ENCODE measurements around the gene TFF3. TPM values are rescaled to one million over a fixed set of nuclear protein-coding genes. Genes with fewer than 3 reads are reported as not detected.

Gene TFF3
- polyA plus RNA-seq, 1 experiment: not detected

DNA sequence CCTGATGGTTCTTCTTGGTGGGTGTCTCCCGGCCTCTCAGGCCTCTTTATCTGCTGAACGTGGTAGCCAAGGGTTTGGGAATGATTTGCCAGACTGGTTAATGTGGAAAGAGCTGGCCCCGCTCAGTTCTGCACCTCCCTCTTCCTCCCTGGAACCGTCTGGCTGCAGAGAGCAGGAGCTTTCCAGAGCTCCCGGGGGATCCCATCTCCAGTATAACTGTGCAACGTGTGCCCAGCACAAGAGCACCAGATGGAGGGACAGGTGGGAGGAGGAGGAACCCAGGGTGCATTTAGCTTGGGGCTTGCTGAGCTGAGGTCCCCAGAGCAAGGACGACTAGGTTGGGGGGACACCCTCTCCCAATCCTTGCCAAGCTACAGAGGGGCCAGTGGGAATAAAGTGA is 46.1 kb upstream of the TFF3 start:
- ChIA-PET POLR2A (no interaction called here), CTCF (no interaction called here)
- no peak for DNase-seq (ENCODE audit: low read depth, low spot score)
- no peaks in the 10 kb centered on the region; the same call in none of the 2 replicates for H3K9me3 ChIP-seq (ENCODE audit: control insufficient read depth, insufficient read depth, low read length)
- TF ChIP-seq, protein P1, sequence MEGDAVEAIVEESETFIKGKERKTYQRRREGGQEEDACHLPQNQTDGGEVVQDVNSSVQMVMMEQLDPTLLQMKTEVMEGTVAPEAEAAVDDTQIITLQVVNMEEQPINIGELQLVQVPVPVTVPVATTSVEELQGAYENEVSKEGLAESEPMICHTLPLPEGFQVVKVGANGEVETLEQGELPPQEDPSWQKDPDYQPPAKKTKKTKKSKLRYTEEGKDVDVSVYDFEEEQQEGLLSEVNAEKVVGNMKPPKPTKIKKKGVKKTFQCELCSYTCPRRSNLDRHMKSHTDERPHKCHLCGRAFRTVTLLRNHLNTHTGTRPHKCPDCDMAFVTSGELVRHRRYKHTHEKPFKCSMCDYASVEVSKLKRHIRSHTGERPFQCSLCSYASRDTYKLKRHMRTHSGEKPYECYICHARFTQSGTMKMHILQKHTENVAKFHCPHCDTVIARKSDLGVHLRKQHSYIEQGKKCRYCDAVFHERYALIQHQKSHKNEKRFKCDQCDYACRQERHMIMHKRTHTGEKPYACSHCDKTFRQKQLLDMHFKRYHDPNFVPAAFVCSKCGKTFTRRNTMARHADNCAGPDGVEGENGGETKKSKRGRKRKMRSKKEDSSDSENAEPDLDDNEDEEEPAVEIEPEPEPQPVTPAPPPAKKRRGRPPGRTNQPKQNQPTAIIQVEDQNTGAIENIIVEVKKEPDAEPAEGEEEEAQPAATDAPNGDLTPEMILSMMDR (IDR thresholded peaks at IDR 0.05; ENCODE audit: low read depth, low read length): no peak
- no peak overlapping the region for H3K4me3 ChIP-seq (ENCODE audit: low read depth, low read length)
- no peak overlapping the region for H3K27ac ChIP-seq (ENCODE audit: low read depth, low read length)
- H3K27me3 ChIP-seq (ENCODE audit: control insufficient read depth, insufficient read depth, low read length): peaks cover 3% of the 10 kb centered on the region

DNA sequence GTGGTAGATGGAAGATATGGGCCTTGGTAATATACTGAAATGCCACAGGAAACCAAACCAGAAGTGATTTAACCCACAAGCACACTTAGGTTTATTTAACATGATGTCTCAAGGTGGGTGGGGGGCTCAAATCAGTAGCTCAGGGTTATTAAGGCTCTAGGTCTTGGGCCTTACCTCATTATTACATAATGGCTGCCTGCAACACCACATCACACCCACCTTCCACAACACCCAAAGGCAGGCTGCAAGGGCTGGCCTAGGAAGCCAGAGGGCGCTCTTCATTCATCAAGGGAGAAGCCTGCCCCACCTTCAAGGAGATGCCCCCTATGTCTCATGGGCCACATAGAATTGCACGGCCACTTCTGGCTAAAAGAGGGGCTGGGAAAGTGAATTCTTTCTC is 45.1 kb upstream of the TFF3 start:
- Histone ChIP-seq H3K4me3 (ENCODE audit: low read depth, low read length) (no peak overlapping the region), H3K27me3 (ENCODE audit: control insufficient read depth, insufficient read depth, low read length) (peaks cover 3% of the 10 kb centered on the region), H3K27ac (ENCODE audit: low read depth, low read length) (no peak overlapping the region), H3K9me3 (ENCODE audit: control insufficient read depth, insufficient read depth, low read length) (no peaks in the 10 kb centered on the region; the same call in none of the 2 replicates)
- TF ChIP-seq, protein P1 (IDR thresholded peaks at IDR 0.05; ENCODE audit: low read depth, low read length): no peak
- ChIA-PET CTCF (no interaction called here), POLR2A (no interaction called here)
- DNase-seq (ENCODE audit: low read depth, low spot score): no peak

DNA sequence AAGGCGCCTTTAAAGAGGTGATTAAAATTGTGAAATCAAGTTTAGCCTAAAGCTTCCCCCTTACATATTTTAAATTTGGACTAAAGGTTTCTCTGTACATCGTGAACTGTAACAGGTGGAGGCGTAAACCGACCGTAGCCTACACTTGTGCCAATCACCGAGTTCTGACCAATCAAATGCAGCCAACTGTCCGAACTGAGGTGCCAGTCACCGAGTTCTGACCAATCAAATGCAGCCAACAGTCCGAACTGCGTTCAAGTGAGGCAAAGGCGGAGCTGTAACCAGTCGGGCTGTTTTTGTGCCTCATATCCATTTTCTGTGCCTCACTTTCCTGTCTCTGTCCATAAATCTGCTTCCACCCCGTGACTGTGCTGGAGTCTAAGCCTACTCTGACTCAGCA is 43.7 kb upstream of the TFF3 start:
- TF ChIP-seq, protein P1 (IDR thresholded peaks at IDR 0.05; ENCODE audit: low read depth, low read length): no peak
- H3K4me3 ChIP-seq (ENCODE audit: low read depth, low read length): no peak overlapping the region
- POLR2A ChIA-PET: no interaction called here
- CTCF ChIA-PET: no interaction called here
- no peak for DNase-seq (ENCODE audit: low read depth, low spot score)
- no peaks in the 10 kb centered on the region; the same call in 1 of the 2 replicates for H3K9me3 ChIP-seq (ENCODE audit: control insufficient read depth, insufficient read depth, low read length)
- H3K27ac ChIP-seq (ENCODE audit: low read depth, low read length): no peak overlapping the region
- H3K27me3 ChIP-seq (ENCODE audit: control insufficient read depth, insufficient read depth, low read length): peaks cover 3% of the 10 kb centered on the region

DNA sequence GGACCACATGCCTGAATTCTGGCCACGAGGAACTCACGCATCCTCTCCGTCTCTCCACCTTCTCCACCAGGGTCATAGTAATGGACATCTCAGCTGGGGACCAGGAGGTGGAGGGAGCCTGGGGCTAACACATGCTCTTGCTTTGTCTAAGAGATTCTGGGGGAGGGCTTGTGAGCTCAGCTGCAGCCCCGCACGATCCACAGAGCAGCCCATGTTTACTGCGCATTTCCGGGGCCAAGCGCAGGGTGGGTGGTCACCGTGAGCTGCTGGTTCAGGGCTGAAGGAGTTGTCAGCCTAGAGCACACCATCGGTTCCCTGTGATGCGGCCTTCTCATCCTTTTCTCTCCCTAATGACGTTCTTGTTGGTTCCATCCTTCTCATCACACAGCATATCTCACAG is 43.1 kb upstream of the TFF3 start:
- H3K27ac ChIP-seq (ENCODE audit: low read depth, low read length): no peak overlapping the region
- no peak overlapping the region for H3K4me3 ChIP-seq (ENCODE audit: low read depth, low read length)
- ChIA-PET CTCF (no interaction called here), POLR2A (no interaction called here)
- TF ChIP-seq, protein P1 (IDR thresholded peaks at IDR 0.05; ENCODE audit: low read depth, low read length): no peak
- H3K9me3 ChIP-seq (ENCODE audit: control insufficient read depth, insufficient read depth, low read length): no peaks in the 10 kb centered on the region; the same call in 1 of the 2 replicates
- H3K27me3 ChIP-seq (ENCODE audit: control insufficient read depth, insufficient read depth, low read length): peaks cover 3% of the 10 kb centered on the region
- DNase-seq (ENCODE audit: low read depth, low spot score): no peak

DNA sequence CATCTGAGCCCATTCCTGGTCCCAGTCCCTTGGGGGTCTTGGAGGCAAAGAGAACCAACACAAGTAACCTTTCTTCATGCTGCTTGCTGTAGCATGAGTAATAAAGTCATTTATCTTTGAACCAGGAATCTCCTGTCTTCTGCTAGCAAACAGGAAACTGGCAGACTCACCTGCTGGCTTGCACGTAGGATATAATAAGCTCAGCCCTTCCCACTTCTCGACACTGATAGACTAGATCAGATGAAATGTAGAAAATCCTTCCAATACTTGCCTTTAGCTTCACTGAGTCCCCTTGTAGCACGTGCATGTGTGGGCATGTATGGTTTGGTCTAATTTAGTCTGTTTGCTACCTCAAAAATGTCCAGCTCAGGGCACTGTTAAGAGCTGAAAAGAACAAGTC is 42.1 kb upstream of the TFF3 start:
- POLR2A ChIA-PET: no interaction called here
- Histone ChIP-seq H3K4me3 (ENCODE audit: low read depth, low read length) (no peak overlapping the region), H3K9me3 (ENCODE audit: control insufficient read depth, insufficient read depth, low read length) (no peaks in the 10 kb centered on the region; the same call in 1 of the 2 replicates), H3K27ac (ENCODE audit: low read depth, low read length) (no peak overlapping the region), H3K27me3 (ENCODE audit: control insufficient read depth, insufficient read depth, low read length) (peaks cover 3% of the 10 kb centered on the region)
- CTCF ChIA-PET: interaction anchor here (0.5 kb wide), 1 partner anchor 603 kb away, joined by 9 read pairs; no protein-coding TSS in a partner anchor
- no peak for DNase-seq (ENCODE audit: low read depth, low spot score)
- TF ChIP-seq, protein P1 (IDR thresholded peaks at IDR 0.05; ENCODE audit: low read depth, low read length): no peak

All from AG04450 (cell line).